IMR-90 (cell line): ENCODE measurements around the gene FAM117B. TPM values are rescaled to one million over a fixed set of nuclear protein-coding genes. Genes with fewer than 3 reads are reported as not detected.

Source experiments
- ATAC-seq: fragments of 200-7000 bp; cut with Tn5 transposase; 2 replicates; pipeline ENCODE4 v1.9.1; 2020; ENCODE audit warnings: low read depth, mild to moderate bottlenecking, moderate library complexity
- BruUV-seq: library from RNA; stranded (reverse); fragments of 400-500 nt; replicated peaks from 2 replicates; lab custom pipeline; 2021; lab: Mats Ljungman, UMichigan
- CTCF ChIA-PET: fragments of 300-600 bp; formaldehyde crosslinking; extraction: SDS; loops from one replicate; lab custom pipeline; 2021; ENCODE audit warnings: antibody characterized with exemption; lab: Yijun Ruan, JAX
- POLR2A ChIA-PET: fragments of 300-600 bp; sonication (Branson Sonifier 250); formaldehyde crosslinking; loops from one replicate; lab custom pipeline; 2022; ENCODE audit warnings: antibody characterized with exemption; ENCODE audit not compliant: unreplicated experiment; lab: Charles Lee
- DNase-seq: peaks from one replicate; pipeline ENCODE4 v3.0.0; 2013
- H2AFZ ChIP-seq: replicated peaks from 2 replicates; pipeline ENCODE3; 2013; ENCODE audit warnings: low read length, mild to moderate bottlenecking; ENCODE audit not compliant: poor library complexity
- H2AK5ac ChIP-seq: 2 replicates; pipeline ENCODE4 v1.6.1; 2013; ENCODE audit warnings: low read depth, low read length, inconsistent platforms
- H2AK9ac ChIP-seq: replicated peaks from 2 replicates; pipeline ENCODE3; 2013; ENCODE audit warnings: mild to moderate bottlenecking, low read depth, low read length, moderate library complexity; ENCODE audit not compliant: poor library complexity
- H2BK120ac ChIP-seq: 2 replicates; pipeline ENCODE4 v1.6.1; 2013; ENCODE audit warnings: low read depth, low read length, inconsistent platforms
- H2BK15ac ChIP-seq: 3 replicates; pipeline ENCODE4 v1.6.1; 2013; ENCODE audit warnings: low read depth, low read length, inconsistent platforms
- H2BK20ac ChIP-seq: 2 replicates; pipeline ENCODE4 v1.6.1; 2013; ENCODE audit warnings: low read depth, mild to moderate bottlenecking, inconsistent platforms, low read length, moderate library complexity
- H2BK5ac ChIP-seq: 2 replicates; pipeline ENCODE4 v1.6.1; 2013; ENCODE audit warnings: mild to moderate bottlenecking, low read depth, low read length, inconsistent platforms; ENCODE audit not compliant: poor library complexity, severe bottlenecking
- H3K14ac ChIP-seq: replicated peaks from 2 replicates; pipeline ENCODE4 v1.6.1; 2013; ENCODE audit warnings: low read depth, low read length, inconsistent platforms
- H3K18ac ChIP-seq: 2 replicates; pipeline ENCODE4 v1.6.1; 2013; ENCODE audit warnings: low read depth, low read length, control low read depth
- H3K23ac ChIP-seq: 2 replicates; pipeline ENCODE4 v1.6.1; 2013; ENCODE audit warnings: low read depth, low read length, inconsistent platforms
- H3K27ac ChIP-seq: 2 replicates; pipeline ENCODE4 v1.5.1; 2013; ENCODE audit warnings: mild to moderate bottlenecking, control low read depth, low read length; ENCODE audit not compliant: insufficient read depth
- H3K27me3 ChIP-seq: 2 replicates; pipeline ENCODE4 v1.6.1; 2013; ENCODE audit warnings: low read length; ENCODE audit not compliant: control insufficient read depth, insufficient read depth
- H3K36me3 ChIP-seq: 2 replicates; pipeline ENCODE4 v1.6.1; 2013; ENCODE audit warnings: low read length, mixed read lengths; ENCODE audit not compliant: control insufficient read depth, insufficient read depth
- H3K4ac ChIP-seq: 2 replicates; pipeline ENCODE4 v1.6.1; 2013; ENCODE audit warnings: low read depth, low read length, inconsistent platforms
- H3K4me1 ChIP-seq: 2 replicates; pipeline ENCODE4 v1.6.1; 2013; ENCODE audit warnings: low read length, mixed read lengths; ENCODE audit not compliant: control insufficient read depth, insufficient read depth
- H3K4me2 ChIP-seq: 2 replicates; pipeline ENCODE4 v1.6.1; 2013; ENCODE audit warnings: low read depth, mild to moderate bottlenecking, control low read depth, low read length, moderate library complexity
- H3K4me3 ChIP-seq: 2 replicates; pipeline ENCODE4 v1.5.1; 2013; ENCODE audit warnings: low read depth, mild to moderate bottlenecking, control low read depth, low read length, moderate library complexity; ENCODE audit not compliant: insufficient read depth
- H3K56ac ChIP-seq: 2 replicates; pipeline ENCODE4 v1.6.1; 2013; ENCODE audit warnings: low read length, inconsistent platforms; ENCODE audit not compliant: insufficient read depth; ENCODE audit errors: extremely low read depth
- H3K79me1 ChIP-seq, 2 experiments: 2 replicates each; pipeline ENCODE4 v1.6.1; 2013; ENCODE audit warnings: low read length in 2 of 2, inconsistent platforms in 1 of 2, low read depth in 1 of 2
- H3K9ac ChIP-seq: 2 replicates; pipeline ENCODE4 v1.6.1; 2013; ENCODE audit warnings: low read depth, low read length, control low read depth
- H3K9me1 ChIP-seq: 2 replicates; pipeline ENCODE4 v1.6.1; 2013; ENCODE audit warnings: low read length, inconsistent platforms; ENCODE audit not compliant: insufficient read depth
- H3K9me3 ChIP-seq: 2 replicates; pipeline ENCODE4 v1.6.1; 2013; ENCODE audit warnings: low read length; ENCODE audit not compliant: control insufficient read depth, insufficient read depth
- H4K20me1 ChIP-seq: 2 replicates; pipeline ENCODE4 v1.6.1; 2013; ENCODE audit warnings: low read length, inconsistent platforms; ENCODE audit not compliant: insufficient read depth
- H4K5ac ChIP-seq: 2 replicates; pipeline ENCODE4 v1.6.1; 2013; ENCODE audit warnings: mild to moderate bottlenecking, low read depth, low read length, control low read depth
- H4K8ac ChIP-seq, 2 experiments: 2 replicates each; pipeline ENCODE4 v1.6.1; 2013; ENCODE audit warnings: low read depth in 2 of 2, low read length in 2 of 2, control low read depth in 1 of 2, inconsistent platforms in 1 of 2
- H4K91ac ChIP-seq: 2 replicates; pipeline ENCODE4 v1.6.1; 2013; ENCODE audit warnings: low read depth, low read length, inconsistent platforms; ENCODE audit not compliant: insufficient read depth
- BHLHE40 ChIP-seq: fragments of 150-350 bp; IDR thresholded peaks from 2 replicates; pipeline ENCODE4 v1.6.1; 2016; ENCODE audit warnings: mild to moderate bottlenecking, low read depth, low read length
- CEBPB ChIP-seq: IDR thresholded peaks from 2 replicates; pipeline ENCODE4 v1.6.1; 2012; ENCODE audit warnings: low read depth, low read length, improper control_type of control experiment
- CHD1 ChIP-seq: IDR thresholded peaks from 2 replicates; pipeline ENCODE4 v1.6.1; 2012; ENCODE audit warnings: low read depth, low read length, improper control_type of control experiment
- MAZ ChIP-seq: IDR thresholded peaks from 2 replicates; pipeline ENCODE4 v1.6.1; 2012; ENCODE audit warnings: low read depth, mild to moderate bottlenecking, low read length, improper control_type of control experiment, moderate library complexity, borderline replicate concordance
- POLR2A ChIP-seq: IDR thresholded peaks from 2 replicates; pipeline ENCODE4 v1.6.1; 2012; ENCODE audit warnings: mild to moderate bottlenecking, low read depth, low read length
- RFX5 ChIP-seq: IDR thresholded peaks from 2 replicates; pipeline ENCODE4 v1.8.0; 2012; ENCODE audit warnings: low read depth, mild to moderate bottlenecking, low read length, moderate library complexity
- WGBS, 2 experiments: methylation state at CpG; one replicate each; pipeline versions ENCODE4 v1.1.5 to v1.1.7; 2013; ENCODE audit warnings: missing lambda C conversion rate in 2 of 2; ENCODE audit not compliant: insufficient read length in 1 of 2; ENCODE audit errors: extremely low coverage in 2 of 2; 5-methylcytosine and 5-hydroxymethylcytosine counted together
- dilution Hi-C: fragments of 300-500 bp; cut with HindIII; formaldehyde crosslinking; loops from one replicate; pipeline ENCODE4 v1.14.3; 2018; ENCODE audit warnings: low sequenced_read_pairs; ENCODE audit not compliant: unreplicated experiment
- in situ Hi-C: fragments of 300-500 bp; cut with MboI; formaldehyde crosslinking; loops from 3 replicates; pipeline ENCODE4 v1.14.3; 2019; ENCODE audit warnings: low sequenced_read_pairs, inconsistent platforms, mixed read lengths
- intact Hi-C: fragments of 100-400 bp; cut with micrococcal nuclease; formaldehyde crosslinking; loops from 2 replicates; pipeline ENCODE4 v1.10.0; 2022
- polyA plus RNA-seq, 3 experiments: library from polyadenylated mRNA; depleted of rRNA; stranded (reverse); fragments of >200 nt; gene quantifications; 2 replicates each; pipeline ENCODE4 v1.2.3, GENCODE V29; 2012; ENCODE audit warnings: low replicate concordance in 1 of 3
- total RNA-seq: library from RNA; depleted of rRNA; stranded (reverse); fragments of >200 nt; gene quantifications from 2 replicates; pipeline ENCODE4 v1.2.3, GENCODE V29; 2012
- TF ChIP-seq, protein P1 (sequence below): fragments of 150-350 bp; IDR thresholded peaks from 2 replicates; pipeline ENCODE4 v1.6.1; 2017; ENCODE audit warnings: mild to moderate bottlenecking, antibody characterized with exemption, low read length, low read depth
- TF ChIP-seq, protein P2 (sequence below): fragments of 150-350 bp; IDR thresholded peaks from 2 replicates; pipeline ENCODE4 v1.6.1; 2016; ENCODE audit warnings: low read depth, mild to moderate bottlenecking, low read length, moderate library complexity, borderline replicate concordance

Gene FAM117B
- total and polyA plus RNA-seq, 2 of the 4 experiments (the other 2 are of a cell fraction), result 0.54 to 0.79 TPM

DNA sequence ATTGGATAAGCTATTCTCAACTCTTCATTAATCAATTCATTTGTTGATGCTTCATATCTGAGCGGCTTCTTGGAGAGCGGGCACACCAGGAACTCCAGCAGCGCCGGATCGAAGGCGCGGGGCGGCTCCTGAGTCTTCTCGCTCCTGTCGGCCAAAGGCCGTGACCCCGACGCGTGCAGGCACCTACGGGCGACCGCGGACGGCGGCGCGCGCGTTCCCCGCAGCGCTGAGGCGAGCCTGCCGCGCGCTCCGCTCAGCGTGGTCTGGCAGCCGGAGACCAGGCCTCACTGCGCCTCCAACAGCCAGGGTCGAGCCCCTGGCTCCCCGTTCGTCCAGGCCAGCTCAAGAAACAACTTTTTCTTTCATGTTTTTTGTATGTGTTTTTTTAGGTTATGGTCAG lies 139.3 kb downstream of the FAM117B start:
- POLR2A ChIA-PET, result no interaction called here
- BruUV-seq, result no TSS peak
- H4K8ac ChIP-seq, result no peak overlapping the region
- DNase-seq (no peak), ATAC-seq (no peak)
- no peak overlapping the region for H2AFZ ChIP-seq
- 0 out of 2 replicates have a peak, but pooled peaks cover 1% of the 10 kb centered on the region for H3K4me1 ChIP-seq
- no peak overlapping the region for H3K18ac ChIP-seq
- H3K9ac ChIP-seq, result no peak overlapping the region
- H3K27ac ChIP-seq, result no peak overlapping the region
- CTCF ChIA-PET, result no interaction called here
- no peak overlapping the region for H2AK9ac ChIP-seq
- intact Hi-C loops (no loop called here), dilution Hi-C loops (no loop called here), in situ Hi-C loops (no loop called here)
- H2BK20ac ChIP-seq, result no peak overlapping the region
- H3K14ac ChIP-seq, result no peak overlapping the region
- no peak overlapping the region for H2BK5ac ChIP-seq
- H4K20me1 ChIP-seq, result no peaks in the 10 kb centered on the region
- 0 out of 2 replicates have a peak, but pooled peaks cover 1% of the 10 kb centered on the region for H3K36me3 ChIP-seq
- H3K4me2 ChIP-seq, result no peak overlapping the region
- no peak overlapping the region for H3K56ac ChIP-seq
- no peaks in the 10 kb centered on the region for H3K79me1 ChIP-seq
- H3K4ac ChIP-seq, result no peak overlapping the region
- TF ChIP-seq POLR2A, result no peak
- no peak for TF ChIP-seq MAZ
- no peak for TF ChIP-seq CHD1
- TF ChIP-seq BHLHE40, result no peak
- TF ChIP-seq RFX5, result no peak
- TF ChIP-seq, protein P1, sequence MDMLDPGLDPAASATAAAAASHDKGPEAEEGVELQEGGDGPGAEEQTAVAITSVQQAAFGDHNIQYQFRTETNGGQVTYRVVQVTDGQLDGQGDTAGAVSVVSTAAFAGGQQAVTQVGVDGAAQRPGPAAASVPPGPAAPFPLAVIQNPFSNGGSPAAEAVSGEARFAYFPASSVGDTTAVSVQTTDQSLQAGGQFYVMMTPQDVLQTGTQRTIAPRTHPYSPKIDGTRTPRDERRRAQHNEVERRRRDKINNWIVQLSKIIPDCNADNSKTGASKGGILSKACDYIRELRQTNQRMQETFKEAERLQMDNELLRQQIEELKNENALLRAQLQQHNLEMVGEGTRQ, result no peak
- TF ChIP-seq, protein P2, sequence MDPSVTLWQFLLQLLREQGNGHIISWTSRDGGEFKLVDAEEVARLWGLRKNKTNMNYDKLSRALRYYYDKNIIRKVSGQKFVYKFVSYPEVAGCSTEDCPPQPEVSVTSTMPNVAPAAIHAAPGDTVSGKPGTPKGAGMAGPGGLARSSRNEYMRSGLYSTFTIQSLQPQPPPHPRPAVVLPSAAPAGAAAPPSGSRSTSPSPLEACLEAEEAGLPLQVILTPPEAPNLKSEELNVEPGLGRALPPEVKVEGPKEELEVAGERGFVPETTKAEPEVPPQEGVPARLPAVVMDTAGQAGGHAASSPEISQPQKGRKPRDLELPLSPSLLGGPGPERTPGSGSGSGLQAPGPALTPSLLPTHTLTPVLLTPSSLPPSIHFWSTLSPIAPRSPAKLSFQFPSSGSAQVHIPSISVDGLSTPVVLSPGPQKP, result no peak
- TF ChIP-seq CEBPB, result no peak
- 69% methylated on average over 9 of the region's 37 CpGs; no CpG with 5 or more reads in 1 of the 2 experiments for WGBS, 2 experiments
- H3K4me3 ChIP-seq, result no peak overlapping the region
- no peak overlapping the region for H4K91ac ChIP-seq
- H3K27me3 ChIP-seq, result no peaks in the 10 kb centered on the region
- no peak overlapping the region for H2BK120ac ChIP-seq
- no peak overlapping the region for H2BK15ac ChIP-seq
- H3K9me1 ChIP-seq, result no peaks in the 10 kb centered on the region
- H3K9me3 ChIP-seq, result no peaks in the 10 kb centered on the region
- H4K5ac ChIP-seq, result no peak overlapping the region
- H3K23ac ChIP-seq, result no peak overlapping the region
- H2AK5ac ChIP-seq, result no peak overlapping the region
